ENCODE results near the gene COL23A1. TPM values are rescaled to one million over a fixed set of nuclear protein-coding genes. Genes with fewer than 3 reads are reported as not detected.

COL23A1 gene
- total RNA-seq, 1 experiment from 2014 or later = 0.18 TPM

GRCh38 chr5:178203670-178204181 is 386.5 kb downstream of the COL23A1 start:
- Histone ChIP-seq H3K4me3 (ENCODE audit: low read depth, low read length) (peak overlapping the region; percentile 93), H3K27me3 (replicated peaks; ENCODE audit: control insufficient read depth, insufficient read depth, low read length) (no peaks in the 10 kb centered on the region), H3K9me3 (no peaks in the 10 kb centered on the region), H3K36me3 (ENCODE audit: control insufficient read depth, insufficient read depth, low read length) (peaks cover 11% of the 10 kb centered on the region), H3K4me1 (peaks cover 9% of the 10 kb centered on the region; the same call in 1 of the 2 replicates)
- TSS peak; percentile 92 for BruUV-seq (replicated peaks)
- H3K27me3 Mint-ChIP-seq (ENCODE audit: insufficient read depth, unreplicated experiment) = peaks cover 2% of the 10 kb centered on the region
- POLR2A ChIA-PET = interaction anchor here (0.5 to 1.5 kb wide), 8 partner anchors 9 to 50 kb away, joined by 3 to 16 read pairs (median 4); partner anchors contain the start of genes NHP2 and PHYKPL
- no peaks in the 10 kb centered on the region for H3K9me3 Mint-ChIP-seq (ENCODE audit: unreplicated experiment)
- peak overlapping the region; percentile 86 for H3K4me3 Mint-ChIP-seq (ENCODE audit: unreplicated experiment)
- CTCF ChIA-PET = interaction anchor here (0.6 to 1.4 kb wide), 3 partner anchors 8 to 128 kb away, joined by 4 to 7 read pairs (median 4); no protein-coding TSS in a partner anchor
- peak overlapping the region; percentile 98 for H3K27ac Mint-ChIP-seq (ENCODE audit: unreplicated experiment)
- DNase-seq = no peak
- intact Hi-C loops (cut with micrococcal nuclease; ENCODE audit: unreplicated experiment) = loop anchor here (1.0 kb wide), 1 partner anchor 29 kb away; the partner anchor contains the start of gene PHYKPL
- peaks cover 46% of the 10 kb centered on the region for H3K36me3 Mint-ChIP-seq (ENCODE audit: insufficient read depth, unreplicated experiment)
- TF ChIP-seq, protein P1, sequence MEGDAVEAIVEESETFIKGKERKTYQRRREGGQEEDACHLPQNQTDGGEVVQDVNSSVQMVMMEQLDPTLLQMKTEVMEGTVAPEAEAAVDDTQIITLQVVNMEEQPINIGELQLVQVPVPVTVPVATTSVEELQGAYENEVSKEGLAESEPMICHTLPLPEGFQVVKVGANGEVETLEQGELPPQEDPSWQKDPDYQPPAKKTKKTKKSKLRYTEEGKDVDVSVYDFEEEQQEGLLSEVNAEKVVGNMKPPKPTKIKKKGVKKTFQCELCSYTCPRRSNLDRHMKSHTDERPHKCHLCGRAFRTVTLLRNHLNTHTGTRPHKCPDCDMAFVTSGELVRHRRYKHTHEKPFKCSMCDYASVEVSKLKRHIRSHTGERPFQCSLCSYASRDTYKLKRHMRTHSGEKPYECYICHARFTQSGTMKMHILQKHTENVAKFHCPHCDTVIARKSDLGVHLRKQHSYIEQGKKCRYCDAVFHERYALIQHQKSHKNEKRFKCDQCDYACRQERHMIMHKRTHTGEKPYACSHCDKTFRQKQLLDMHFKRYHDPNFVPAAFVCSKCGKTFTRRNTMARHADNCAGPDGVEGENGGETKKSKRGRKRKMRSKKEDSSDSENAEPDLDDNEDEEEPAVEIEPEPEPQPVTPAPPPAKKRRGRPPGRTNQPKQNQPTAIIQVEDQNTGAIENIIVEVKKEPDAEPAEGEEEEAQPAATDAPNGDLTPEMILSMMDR (IDR thresholded peaks at IDR 0.05; ENCODE audit: insufficient read depth in 1 of 2, low read depth in 1 of 2, low read length in 1 of 2, severe bottlenecking in 1 of 2, unreplicated experiment in 1 of 2) = no peak
- H3K4me1 Mint-ChIP-seq (ENCODE audit: low read depth, unreplicated experiment) = peaks cover 18% of the 10 kb centered on the region

- H3K36me3 ChIP-seq (ENCODE audit: control insufficient read depth, insufficient read depth, low read length) = peaks cover 8% of the 10 kb centered on the region; the same call in 1 of the 2 replicates
- H3K4me3 ChIP-seq (ENCODE audit: low read depth, low read length) = no peak overlapping the region
- POLR2A ChIA-PET = no interaction called here
- DNase-seq = no peak
- no TSS peak for BruUV-seq (replicated peaks)
- TF ChIP-seq, protein P1 (IDR thresholded peaks at IDR 0.05; ENCODE audit: insufficient read depth in 1 of 2, low read depth in 1 of 2, low read length in 1 of 2, severe bottlenecking in 1 of 2, unreplicated experiment in 1 of 2) = no peak
- Mint-ChIP-seq H3K27me3 (ENCODE audit: insufficient read depth, unreplicated experiment) (peaks cover 2% of the 10 kb centered on the region), H3K9me3 (ENCODE audit: unreplicated experiment) (no peaks in the 10 kb centered on the region), H3K4me1 (ENCODE audit: low read depth, unreplicated experiment) (peaks cover 18% of the 10 kb centered on the region), H3K27ac (ENCODE audit: unreplicated experiment) (no peak overlapping the region), H3K36me3 (ENCODE audit: insufficient read depth, unreplicated experiment) (peaks cover 34% of the 10 kb centered on the region), H3K4me3 (ENCODE audit: unreplicated experiment) (no peak overlapping the region)
- CTCF ChIA-PET = no interaction called here
- H3K27me3 ChIP-seq (replicated peaks; ENCODE audit: control insufficient read depth, insufficient read depth, low read length) = no peaks in the 10 kb centered on the region
- no peaks in the 10 kb centered on the region for H3K9me3 ChIP-seq
- peaks cover 9% of the 10 kb centered on the region; the same call in 1 of the 2 replicates for H3K4me1 ChIP-seq
- intact Hi-C loops (cut with micrococcal nuclease; ENCODE audit: unreplicated experiment) = no loop called here
Observed at GRCh38 chr5:178202541-178202940, 387.7 kb downstream of the COL23A1 start.

- ChIA-PET CTCF (no interaction called here), POLR2A (no interaction called here)
- TF ChIP-seq, protein P1 (IDR thresholded peaks at IDR 0.05; ENCODE audit: insufficient read depth in 1 of 2, low read depth in 1 of 2, low read length in 1 of 2, severe bottlenecking in 1 of 2, unreplicated experiment in 1 of 2) = no peak
- peaks cover 2% of the 10 kb centered on the region for H3K27me3 Mint-ChIP-seq (ENCODE audit: insufficient read depth, unreplicated experiment)
- no peaks in the 10 kb centered on the region for H3K9me3 Mint-ChIP-seq (ENCODE audit: unreplicated experiment)
- no peaks in the 10 kb centered on the region for H3K27me3 ChIP-seq (replicated peaks; ENCODE audit: control insufficient read depth, insufficient read depth, low read length)
- BruUV-seq (replicated peaks) = no TSS peak
- intact Hi-C loops (cut with micrococcal nuclease; ENCODE audit: unreplicated experiment) = no loop called here
- H3K4me3 ChIP-seq (ENCODE audit: low read depth, low read length) = no peak overlapping the region
- H3K36me3 ChIP-seq (ENCODE audit: control insufficient read depth, insufficient read depth, low read length) = peaks cover 4% of the 10 kb centered on the region; the same call in 1 of the 2 replicates
- DNase-seq = no peak
- no peaks in the 10 kb centered on the region for H3K9me3 ChIP-seq
- peaks cover 28% of the 10 kb centered on the region for H3K36me3 Mint-ChIP-seq (ENCODE audit: insufficient read depth, unreplicated experiment)
- H3K27ac Mint-ChIP-seq (ENCODE audit: unreplicated experiment) = no peak overlapping the region
- H3K4me1 Mint-ChIP-seq (ENCODE audit: low read depth, unreplicated experiment) = peaks cover 18% of the 10 kb centered on the region
- peaks cover 8% of the 10 kb centered on the region; the same call in 1 of the 2 replicates for H3K4me1 ChIP-seq
- H3K4me3 Mint-ChIP-seq (ENCODE audit: unreplicated experiment) = no peak overlapping the region
Observed at GRCh38 chr5:178201927-178202235, 388.3 kb downstream of the COL23A1 start.

All from Caco-2 (cell line).